ENCODE data around the gene MSH5. TPM values are rescaled to one million over a fixed set of nuclear protein-coding genes. Genes with fewer than 3 reads are reported as not detected.
A peak's percentile ranks its signal among the peaks of the same experiment; 100 is the strongest.

Gene MSH5
- total and polyA plus RNA-seq, 2 of the 13 experiments (the other 11 are each of a cell fraction or from before 2014, with no cell fraction given): 10.2 to 38.7 TPM

DNA sequence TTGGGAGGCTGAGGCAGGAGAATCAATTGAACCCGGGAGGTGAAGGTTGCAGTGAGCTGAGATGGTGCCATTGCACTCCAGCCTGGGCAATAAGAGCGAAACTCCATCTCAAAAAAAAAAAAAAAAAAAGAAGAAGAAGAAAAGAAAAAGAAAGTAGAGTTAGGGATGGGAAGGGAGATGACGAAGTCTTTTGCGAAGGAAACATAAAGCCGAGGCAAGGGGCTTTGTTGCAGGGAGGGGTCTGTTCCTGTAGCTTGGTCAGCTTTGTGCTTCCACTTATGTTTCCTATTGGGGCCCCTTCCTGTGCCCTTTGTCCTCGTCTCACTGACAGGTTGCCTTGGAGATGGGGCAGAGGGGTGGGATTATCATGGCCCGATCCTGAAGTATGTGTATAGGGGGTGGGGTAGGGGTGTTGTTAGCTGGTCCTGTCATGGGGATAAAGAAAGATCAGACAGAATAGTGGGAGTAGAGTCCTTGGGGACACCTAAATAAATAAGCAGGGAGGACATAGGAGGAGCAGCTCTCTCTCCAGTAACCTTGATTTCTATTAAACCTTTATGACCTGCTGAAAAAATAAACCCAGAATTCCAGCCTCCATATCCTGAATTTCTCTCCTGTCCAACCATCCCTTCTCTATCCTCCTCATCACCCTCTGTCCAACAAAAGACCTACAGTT, 2.4 kb upstream of the MSH5 start (continued):
- TF ChIP-seq, protein P1, sequence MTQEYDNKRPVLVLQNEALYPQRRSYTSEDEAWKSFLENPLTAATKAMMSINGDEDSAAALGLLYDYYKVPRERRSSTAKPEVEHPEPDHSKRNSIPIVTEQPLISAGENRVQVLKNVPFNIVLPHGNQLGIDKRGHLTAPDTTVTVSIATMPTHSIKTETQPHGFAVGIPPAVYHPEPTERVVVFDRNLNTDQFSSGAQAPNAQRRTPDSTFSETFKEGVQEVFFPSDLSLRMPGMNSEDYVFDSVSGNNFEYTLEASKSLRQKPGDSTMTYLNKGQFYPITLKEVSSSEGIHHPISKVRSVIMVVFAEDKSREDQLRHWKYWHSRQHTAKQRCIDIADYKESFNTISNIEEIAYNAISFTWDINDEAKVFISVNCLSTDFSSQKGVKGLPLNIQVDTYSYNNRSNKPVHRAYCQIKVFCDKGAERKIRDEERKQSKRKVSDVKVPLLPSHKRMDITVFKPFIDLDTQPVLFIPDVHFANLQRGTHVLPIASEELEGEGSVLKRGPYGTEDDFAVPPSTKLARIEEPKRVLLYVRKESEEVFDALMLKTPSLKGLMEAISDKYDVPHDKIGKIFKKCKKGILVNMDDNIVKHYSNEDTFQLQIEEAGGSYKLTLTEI (CRISPR knock-in tag; conservative IDR thresholded peaks at IDR 0.05): no peak
- TF ChIP-seq ATF2 (CRISPR knock-in tag; IDR thresholded peaks at IDR 0.05): 0 out of 2 replicates have a peak, but pooled peaks have one; percentile 37
- TF ChIP-seq YEATS2 (CRISPR knock-in tag; IDR thresholded peaks at IDR 0.05; ENCODE audit: borderline replicate concordance): peak; percentile 9; the same call in 1 of the 2 replicates
- TF ChIP-seq TOE1 (CRISPR knock-in tag; IDR thresholded peaks at IDR 0.05): no peak
- no peak for TF ChIP-seq TEAD2 (CRISPR knock-in tag; IDR thresholded peaks at IDR 0.05)
- peak; percentile 21; the same call in 1 of the 2 replicates for TF ChIP-seq CEBPG (CRISPR knock-in tag; IDR thresholded peaks at IDR 0.05)
- TF ChIP-seq STAT6 (CRISPR knock-in tag; IDR thresholded peaks at IDR 0.05; ENCODE audit: borderline replicate concordance): no peak
- no peak for TF ChIP-seq ZNF234 (CRISPR knock-in tag; conservative IDR thresholded peaks at IDR 0.05)
- no peak for TF ChIP-seq ZSCAN12 (CRISPR knock-in tag; IDR thresholded peaks at IDR 0.05)
- no peak for TF ChIP-seq ZMAT3 (CRISPR knock-in tag; conservative IDR thresholded peaks at IDR 0.05)
- TF ChIP-seq, protein P2, sequence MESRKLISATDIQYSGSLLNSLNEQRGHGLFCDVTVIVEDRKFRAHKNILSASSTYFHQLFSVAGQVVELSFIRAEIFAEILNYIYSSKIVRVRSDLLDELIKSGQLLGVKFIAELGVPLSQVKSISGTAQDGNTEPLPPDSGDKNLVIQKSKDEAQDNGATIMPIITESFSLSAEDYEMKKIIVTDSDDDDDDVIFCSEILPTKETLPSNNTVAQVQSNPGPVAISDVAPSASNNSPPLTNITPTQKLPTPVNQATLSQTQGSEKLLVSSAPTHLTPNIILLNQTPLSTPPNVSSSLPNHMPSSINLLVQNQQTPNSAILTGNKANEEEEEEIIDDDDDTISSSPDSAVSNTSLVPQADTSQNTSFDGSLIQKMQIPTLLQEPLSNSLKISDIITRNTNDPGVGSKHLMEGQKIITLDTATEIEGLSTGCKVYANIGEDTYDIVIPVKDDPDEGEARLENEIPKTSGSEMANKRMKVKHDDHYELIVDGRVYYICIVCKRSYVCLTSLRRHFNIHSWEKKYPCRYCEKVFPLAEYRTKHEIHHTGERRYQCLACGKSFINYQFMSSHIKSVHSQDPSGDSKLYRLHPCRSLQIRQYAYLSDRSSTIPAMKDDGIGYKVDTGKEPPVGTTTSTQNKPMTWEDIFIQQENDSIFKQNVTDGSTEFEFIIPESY (CRISPR knock-in tag; IDR thresholded peaks at IDR 0.05): no peak; the same call in 1 of the 2 replicates
- TF ChIP-seq ELF1 (CRISPR knock-in tag; IDR thresholded peaks at IDR 0.05): peak; percentile 50
- no peak for TF ChIP-seq NR3C1 (CRISPR knock-in tag; IDR thresholded peaks at IDR 0.05)
- TF ChIP-seq SOX5 (CRISPR knock-in tag; IDR thresholded peaks at IDR 0.05; ENCODE audit: borderline replicate concordance): peak; percentile 73; the same call in 1 of the 2 replicates
- no peak for TF ChIP-seq EHMT2 (IDR thresholded peaks at IDR 0.05; ENCODE audit: borderline replicate concordance, low read depth, low read length)
- no peak for TF ChIP-seq ZNF207 (IDR thresholded peaks at IDR 0.05; ENCODE audit: borderline replicate concordance)
- TF ChIP-seq ZNF564 (CRISPR knock-in tag; IDR thresholded peaks at IDR 0.05): no peak
- no peak for TF ChIP-seq MLLT10 (CRISPR knock-in tag; IDR thresholded peaks at IDR 0.05)
- no peak for TF ChIP-seq ZXDC (CRISPR knock-in tag; IDR thresholded peaks at IDR 0.05)
- peak; percentile 90 for TF ChIP-seq NCOA2 (CRISPR knock-in tag; IDR thresholded peaks at IDR 0.05)
- TF ChIP-seq RAD51 (IDR thresholded peaks at IDR 0.05; ENCODE audit: borderline replicate concordance): no peak

Data from HepG2 (cell line).